Karpas-422 (cell line): Measurements from ENCODE around the gene ANKRD29. TPM values are rescaled to one million over a fixed set of nuclear protein-coding genes. Genes with fewer than 3 reads are reported as not detected.

Experiments used
- DNase-seq: peaks from one replicate; pipeline ENCODE4 v3.0.0-alpha.2; 2015
- H2AFZ ChIP-seq: fragments of 200-600 bp; sonication (generic); 2 replicates; pipeline ENCODE4 v1.6.1; 2014; ENCODE audit warnings: antibody characterized with exemption, low read length, mixed read lengths
- H3K27ac ChIP-seq: fragments of 200-600 bp; sonication (generic); 2 replicates; pipeline ENCODE4 v1.5.1; 2014; ENCODE audit warnings: mild to moderate bottlenecking, low read length, moderate library complexity
- H3K27me3 ChIP-seq: fragments of 200-600 bp; sonication (generic); 2 replicates; pipeline ENCODE4 v1.6.1; 2014; ENCODE audit warnings: low read length, mixed read lengths
- H3K36me3 ChIP-seq: fragments of 200-600 bp; sonication (generic); 2 replicates; pipeline ENCODE4 v1.6.1; 2014; ENCODE audit warnings: low read length, mixed read lengths; ENCODE audit not compliant: insufficient read depth
- H3K4me1 ChIP-seq: fragments of 200-600 bp; sonication (generic); 2 replicates; pipeline ENCODE4 v1.6.1; 2014; ENCODE audit warnings: mild to moderate bottlenecking, low read length, mixed read lengths
- H3K4me2 ChIP-seq: fragments of 200-600 bp; sonication (generic); 2 replicates; pipeline ENCODE4 v1.6.1; 2014; ENCODE audit warnings: low read length, low read depth, mild to moderate bottlenecking; ENCODE audit not compliant: poor library complexity, severe bottlenecking
- H3K4me3 ChIP-seq: fragments of 200-600 bp; sonication (generic); 2 replicates; pipeline ENCODE4 v1.5.1; 2014; ENCODE audit warnings: mild to moderate bottlenecking, antibody characterized with exemption, low read length, mixed read lengths
- H3K79me2 ChIP-seq: fragments of 200-600 bp; sonication (generic); 2 replicates; pipeline ENCODE4 v1.6.1; 2014; ENCODE audit warnings: mild to moderate bottlenecking, low read length, mixed read lengths
- H3K9ac ChIP-seq: fragments of 200-600 bp; sonication (generic); 2 replicates; pipeline ENCODE4 v1.6.0; 2014; ENCODE audit warnings: low read length
- H3K9me2 ChIP-seq: fragments of 200-600 bp; sonication (generic), shearing (Covaris generic); replicated peaks from 2 replicates; pipeline ENCODE4 v1.6.0; 2014; ENCODE audit warnings: mild to moderate bottlenecking, low read length, moderate library complexity; ENCODE audit not compliant: insufficient read depth
- H3K9me3 ChIP-seq: fragments of 300-700, 200-600 bp; sonication (generic); 2 replicates; pipeline ENCODE4 v1.6.1; 2014; ENCODE audit warnings: low read length, mixed read lengths
- H4K20me1 ChIP-seq: fragments of 200-600 bp; sonication (generic); 2 replicates; pipeline ENCODE4 v1.6.1; 2014; ENCODE audit warnings: mild to moderate bottlenecking, antibody characterized with exemption, low read length, low read depth; ENCODE audit not compliant: insufficient read depth
- total RNA-seq: library from RNA; depleted of rRNA; stranded (reverse); fragments of >200 nt; shearing (Covaris generic); gene quantifications from 2 replicates; pipeline ENCODE4 v1.2.3, GENCODE V29; 2014; ENCODE audit warnings: low replicate concordance; rRNA removed

ANKRD29 gene, protein sequence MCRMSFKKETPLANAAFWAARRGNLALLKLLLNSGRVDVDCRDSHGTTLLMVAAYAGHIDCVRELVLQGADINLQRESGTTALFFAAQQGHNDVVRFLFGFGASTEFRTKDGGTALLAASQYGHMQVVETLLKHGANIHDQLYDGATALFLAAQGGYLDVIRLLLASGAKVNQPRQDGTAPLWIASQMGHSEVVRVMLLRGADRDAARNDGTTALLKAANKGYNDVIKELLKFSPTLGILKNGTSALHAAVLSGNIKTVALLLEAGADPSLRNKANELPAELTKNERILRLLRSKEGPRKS
- total RNA-seq: not detected in 2 replicates

DNA sequence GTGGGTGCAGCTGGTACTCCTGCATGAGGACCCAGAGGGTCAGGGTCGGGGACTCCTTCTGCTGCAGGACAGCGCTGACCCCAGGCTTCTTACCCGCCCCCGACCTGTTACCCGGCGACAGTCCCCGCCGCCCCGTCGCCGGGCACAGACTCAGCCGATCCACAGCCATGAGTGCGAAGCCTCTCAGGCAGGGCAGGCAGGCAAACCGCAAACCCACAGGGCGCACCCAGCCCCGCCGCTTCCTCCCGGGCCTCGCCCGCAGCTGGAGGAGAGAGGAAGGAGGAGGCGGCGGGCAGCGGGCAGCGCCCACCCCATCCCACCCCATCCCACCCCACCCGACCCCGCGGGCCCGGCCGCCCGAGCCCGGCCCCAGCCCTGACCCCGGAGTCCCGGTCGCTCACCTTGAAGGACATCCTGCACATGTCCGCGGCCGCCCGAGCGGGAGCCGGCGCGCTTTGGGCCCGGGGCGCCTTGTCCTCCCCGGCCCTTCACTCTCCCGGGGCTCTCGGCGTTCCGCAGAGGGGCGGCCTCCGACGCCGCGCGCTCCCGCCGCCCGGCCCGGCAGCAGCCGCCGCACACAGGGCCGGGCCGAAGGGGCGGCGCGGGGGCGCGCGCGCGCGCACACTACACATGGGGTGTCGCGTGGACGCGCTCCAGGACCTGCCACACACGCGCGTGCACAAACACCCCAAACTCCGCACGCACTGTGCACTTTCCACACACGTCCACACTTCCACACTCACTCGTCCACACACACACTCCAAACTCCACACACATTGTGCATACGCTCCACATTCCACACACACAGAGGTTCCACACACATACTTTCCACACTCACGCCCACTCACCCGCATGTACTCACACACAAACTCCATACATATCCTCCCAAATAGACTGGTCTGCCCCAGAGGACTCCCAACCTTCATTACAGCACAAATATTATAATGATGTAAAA is at the start of gene ANKRD29:
Gene ANKRD29, minus strand, starts transcription at position 603 of the 955 bp plus-strand sequence. Its CDS starts 181 bp downstream, at position 422.
- no peaks in the 10 kb centered on the region for H3K36me3 ChIP-seq
- no peak within 1 kb of the TSS for H2AFZ ChIP-seq
- H3K9me2 ChIP-seq: no peaks in the 10 kb centered on the region
- no peaks in the 10 kb centered on the region for H3K79me2 ChIP-seq
- H4K20me1 ChIP-seq: no peaks in the 10 kb centered on the region
- no peak within 1 kb of the TSS for H3K9ac ChIP-seq
- no peak for DNase-seq
- H3K4me2 ChIP-seq: no peak within 1 kb of the TSS
- no peaks in the 10 kb centered on the region for H3K4me1 ChIP-seq
- no peak within 1 kb of the TSS for H3K4me3 ChIP-seq
- H3K9me3 ChIP-seq: no peaks in the 10 kb centered on the region
- H3K27ac ChIP-seq: no peak within 1 kb of the TSS
- H3K27me3 ChIP-seq: no peaks in the 10 kb centered on the region

DNA sequence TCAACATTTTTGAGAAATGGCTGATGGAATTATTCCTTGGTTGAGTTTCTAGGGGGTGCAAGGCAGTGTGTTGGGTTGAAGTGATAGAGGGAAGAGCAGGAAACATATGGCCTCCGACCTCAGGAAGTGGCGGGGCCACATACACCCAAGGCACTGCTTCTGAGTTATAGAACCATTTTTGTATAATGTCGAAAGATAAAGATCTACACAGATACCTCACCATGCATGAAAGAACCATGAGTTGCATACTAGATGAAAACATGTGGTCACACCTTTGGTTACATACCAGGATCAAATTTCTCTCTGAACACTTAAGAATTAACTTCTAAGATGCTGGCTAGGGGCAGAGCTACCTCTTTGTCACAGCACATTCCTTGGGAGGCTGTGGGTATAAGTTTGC is 49.7 kb upstream of the ANKRD29 start:
- Histone ChIP-seq H3K27ac (no peak overlapping the region), H3K4me1 (no peaks in the 10 kb centered on the region), H3K9ac (no peak overlapping the region), H3K9me2 (no peaks in the 10 kb centered on the region), H4K20me1 (no peaks in the 10 kb centered on the region), H2AFZ (no peak overlapping the region), H3K9me3 (no peaks in the 10 kb centered on the region), H3K27me3 (no peaks in the 10 kb centered on the region), H3K36me3 (no peaks in the 10 kb centered on the region), H3K79me2 (no peaks in the 10 kb centered on the region), H3K4me3 (no peak overlapping the region), H3K4me2 (no peak overlapping the region)
- no peak for DNase-seq

DNA sequence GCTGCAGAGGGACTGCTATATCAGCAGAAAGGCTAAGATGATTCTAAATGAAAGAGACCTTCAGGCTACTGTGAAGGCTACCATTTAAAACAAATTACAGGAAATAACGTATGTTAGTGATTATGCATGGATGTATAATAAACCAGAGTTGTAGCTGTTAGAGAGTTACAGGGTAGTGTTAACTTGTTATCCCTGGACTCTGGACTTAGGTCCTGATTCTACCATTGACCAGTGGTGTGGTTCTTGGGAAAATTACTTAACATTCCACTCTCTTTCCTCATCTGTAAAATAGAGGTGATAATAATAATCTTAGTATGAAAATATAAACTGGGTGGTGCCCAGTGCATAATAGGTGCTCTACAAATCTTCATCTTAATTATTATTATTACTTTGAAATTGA is 48.7 kb upstream of the ANKRD29 start:
- H2AFZ ChIP-seq: no peak overlapping the region
- no peak overlapping the region for H3K4me2 ChIP-seq

DNA sequence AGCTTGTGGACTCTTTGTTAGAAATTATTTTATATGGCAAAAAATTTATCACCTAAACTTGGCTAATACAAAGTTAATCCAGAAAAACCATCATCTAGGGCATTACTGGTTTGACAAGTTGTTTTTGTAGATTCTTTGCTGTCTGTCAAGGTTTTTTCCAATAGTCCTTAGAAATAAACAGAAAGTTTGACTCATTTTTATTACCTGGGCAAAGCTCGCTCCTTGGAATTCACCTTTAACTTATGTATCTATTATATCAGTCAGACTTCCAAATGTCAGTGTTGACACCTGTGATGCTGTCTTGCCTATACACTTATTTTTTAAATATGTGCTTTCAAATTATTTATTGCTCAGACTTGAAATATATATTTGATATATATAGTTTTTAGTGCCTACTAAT is 48.2 kb upstream of the ANKRD29 start:
- Histone ChIP-seq H2AFZ (no peak overlapping the region), H3K36me3 (no peaks in the 10 kb centered on the region), H3K9ac (no peak overlapping the region), H3K9me2 (no peaks in the 10 kb centered on the region), H3K4me1 (no peaks in the 10 kb centered on the region), H3K9me3 (peaks cover 3% of the 10 kb centered on the region; the same call in 1 of the 2 replicates), H3K79me2 (no peaks in the 10 kb centered on the region), H3K27ac (no peak overlapping the region), H3K27me3 (no peaks in the 10 kb centered on the region), H3K4me2 (no peak overlapping the region), H3K4me3 (no peak overlapping the region), H4K20me1 (no peaks in the 10 kb centered on the region)
- no peak for DNase-seq

More for the DNA sequence above, 48.7 kb upstream of the ANKRD29 start:
- no peaks in the 10 kb centered on the region for H3K9me2 ChIP-seq
- no peak for DNase-seq
- H3K27ac ChIP-seq: no peak overlapping the region
- H3K27me3 ChIP-seq: no peaks in the 10 kb centered on the region
- H3K79me2 ChIP-seq: no peaks in the 10 kb centered on the region
- H3K4me1 ChIP-seq: no peaks in the 10 kb centered on the region
- no peak overlapping the region for H3K9ac ChIP-seq
- H3K36me3 ChIP-seq: no peaks in the 10 kb centered on the region
- H4K20me1 ChIP-seq: no peaks in the 10 kb centered on the region
- H3K9me3 ChIP-seq: peaks cover 3% of the 10 kb centered on the region; the same call in 1 of the 2 replicates
- no peak overlapping the region for H3K4me3 ChIP-seq

DNA sequence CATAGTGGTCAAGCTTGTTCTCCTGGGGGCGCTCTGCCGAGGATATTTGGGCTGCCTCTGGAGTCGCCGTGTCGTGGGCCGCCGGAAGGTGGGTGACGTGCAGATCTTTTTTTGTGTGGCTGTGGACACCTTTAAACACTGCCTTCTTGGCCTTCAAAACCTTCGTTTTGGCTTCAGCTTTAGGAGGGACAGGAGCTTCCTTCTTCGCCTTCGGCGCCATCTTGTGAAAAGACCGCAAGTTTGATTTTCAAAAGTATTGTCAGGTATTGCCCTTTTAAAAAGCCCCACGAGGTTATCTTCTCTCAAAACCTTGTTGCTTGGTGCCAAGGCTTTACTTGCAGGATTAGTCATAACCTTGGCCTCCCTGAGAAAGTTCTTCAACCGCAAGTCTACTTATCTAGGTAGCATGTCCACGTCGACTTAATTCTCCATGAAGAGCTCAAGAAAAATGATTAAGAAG is 47.4 kb upstream of the ANKRD29 start:
- DNase-seq: no peak
- Histone ChIP-seq H3K4me3 (no peak overlapping the region), H3K79me2 (no peaks in the 10 kb centered on the region), H3K9me3 (peaks cover 3% of the 10 kb centered on the region; the same call in 1 of the 2 replicates), H3K36me3 (no peaks in the 10 kb centered on the region), H3K9me2 (no peaks in the 10 kb centered on the region), H2AFZ (no peak overlapping the region), H3K27me3 (no peaks in the 10 kb centered on the region), H3K27ac (no peak overlapping the region), H3K9ac (no peak overlapping the region), H4K20me1 (no peaks in the 10 kb centered on the region), H3K4me1 (no peaks in the 10 kb centered on the region), H3K4me2 (no peak overlapping the region)

DNA sequence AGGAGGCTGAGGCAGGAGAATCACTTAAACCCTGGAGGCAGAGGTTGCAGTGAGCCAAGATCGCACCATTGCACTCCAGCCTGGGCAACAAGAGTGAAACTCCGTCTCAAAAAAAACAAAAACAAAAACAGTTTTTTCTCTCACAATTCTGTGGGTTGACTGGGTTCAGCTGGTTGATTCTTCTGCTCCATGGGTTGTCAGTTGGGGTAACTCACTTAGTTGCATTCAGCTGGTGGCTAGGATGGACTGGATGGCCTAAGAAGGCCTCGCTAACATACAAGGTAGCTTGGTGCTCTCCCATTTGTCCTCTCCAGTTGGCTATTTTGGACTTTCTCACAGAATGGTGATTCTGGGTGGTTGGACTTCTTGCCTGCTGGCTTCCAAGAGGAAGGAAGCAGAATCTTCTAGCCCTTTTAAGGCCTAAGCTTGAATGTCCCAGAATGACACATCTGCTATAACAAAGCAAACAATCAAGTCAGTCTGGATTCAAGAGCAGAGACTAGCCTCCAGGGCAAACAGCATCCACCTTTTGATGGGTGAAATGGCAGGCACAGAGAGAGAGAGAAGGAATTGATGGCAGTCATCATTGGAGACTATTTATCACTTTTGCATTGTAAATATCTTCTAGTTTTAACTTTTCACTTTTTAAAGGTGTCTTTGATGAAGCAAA is 44.4 kb upstream of the ANKRD29 start:
- H4K20me1 ChIP-seq: no peaks in the 10 kb centered on the region
- no peak overlapping the region for H3K9ac ChIP-seq
- H3K36me3 ChIP-seq: no peaks in the 10 kb centered on the region
- no peaks in the 10 kb centered on the region for H3K4me1 ChIP-seq
- H3K27ac ChIP-seq: no peak overlapping the region
- H2AFZ ChIP-seq: no peak overlapping the region
- H3K9me2 ChIP-seq: no peaks in the 10 kb centered on the region
- no peaks in the 10 kb centered on the region for H3K79me2 ChIP-seq
- DNase-seq: no peak
- no peaks in the 10 kb centered on the region for H3K27me3 ChIP-seq
- no peak overlapping the region for H3K4me3 ChIP-seq
- no peak overlapping the region for H3K4me2 ChIP-seq
- peaks cover 3% of the 10 kb centered on the region; the same call in 1 of the 2 replicates for H3K9me3 ChIP-seq

DNA sequence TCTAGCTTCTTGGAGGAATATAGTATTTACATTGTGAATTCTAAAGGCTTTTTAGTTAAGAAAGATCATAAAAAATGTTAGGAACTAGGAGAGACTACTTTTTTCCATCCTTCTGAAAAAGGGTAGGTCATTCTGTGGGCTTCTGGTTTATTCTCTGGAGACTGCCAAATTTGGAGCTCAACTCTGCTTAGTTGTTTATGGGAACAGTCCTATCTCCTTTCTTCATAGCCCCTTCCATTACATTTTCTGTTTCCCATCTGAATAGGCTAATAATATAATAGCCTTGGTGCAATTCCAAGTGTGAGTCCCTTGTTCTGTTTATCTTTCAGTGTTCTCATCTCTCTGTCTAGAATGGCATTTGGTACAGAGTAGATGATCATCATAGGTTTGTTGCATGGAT is 42.1 kb upstream of the ANKRD29 start:
- Histone ChIP-seq H3K27me3 (no peaks in the 10 kb centered on the region), H3K36me3 (no peaks in the 10 kb centered on the region), H4K20me1 (no peaks in the 10 kb centered on the region), H2AFZ (no peak overlapping the region), H3K4me1 (no peaks in the 10 kb centered on the region), H3K9me3 (peaks cover 3% of the 10 kb centered on the region; the same call in 1 of the 2 replicates), H3K4me2 (no peak overlapping the region), H3K27ac (no peak overlapping the region), H3K79me2 (no peaks in the 10 kb centered on the region), H3K4me3 (no peak overlapping the region), H3K9ac (no peak overlapping the region), H3K9me2 (no peaks in the 10 kb centered on the region)
- no peak for DNase-seq
